ENCODE measurements around the gene MRPL11. TPM values are rescaled to one million over a fixed set of nuclear protein-coding genes. Genes with fewer than 3 reads are reported as not detected.

The MRPL11 gene
- total and polyA plus RNA-seq, 8 donors = 15.7 to 30.2 (median 22.3) TPM

DNA sequence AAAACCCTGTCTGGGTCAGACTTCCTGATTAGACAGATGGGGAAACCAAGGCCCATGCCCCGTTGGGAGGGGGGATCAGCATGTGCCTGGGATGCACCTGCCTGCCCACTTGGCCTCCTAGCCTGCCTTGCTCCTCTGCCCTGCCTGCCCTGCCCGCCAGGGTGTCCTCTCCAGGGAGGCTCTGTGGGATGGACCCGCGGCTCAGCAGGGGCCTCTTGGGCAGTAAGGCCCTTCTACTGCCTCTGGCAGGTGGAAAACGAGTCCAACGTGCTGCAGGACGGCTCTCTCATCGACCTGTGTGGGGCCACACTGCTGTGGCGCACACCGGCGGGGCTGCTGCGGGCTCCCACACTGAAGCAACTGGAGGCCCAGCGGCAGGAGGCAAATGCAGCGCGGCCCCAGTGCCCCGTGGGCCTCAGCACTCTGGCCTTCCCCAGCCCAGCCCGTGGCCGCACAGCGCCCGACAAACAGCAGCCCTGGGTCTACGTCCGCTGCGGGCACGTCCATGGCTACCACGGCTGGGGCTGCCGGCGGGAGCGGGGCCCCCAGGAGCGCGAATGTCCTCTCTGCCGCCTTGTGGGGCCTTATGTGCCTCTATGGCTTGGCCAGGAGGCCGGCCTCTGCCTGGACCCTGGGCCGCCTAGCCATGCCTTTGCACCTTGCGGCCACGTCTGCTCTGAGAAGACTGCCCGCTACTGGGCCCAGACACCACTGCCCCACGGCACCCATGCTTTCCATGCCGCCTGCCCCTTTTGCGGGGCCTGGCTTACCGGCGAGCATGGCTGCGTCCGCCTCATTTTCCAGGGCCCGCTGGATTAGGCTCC, 36.9 kb upstream of the MRPL11 start:
- no peak overlapping the region for H3K4me3 ChIP-seq
- H3K27ac ChIP-seq = no peak overlapping the region
- DNase-seq (no peak), FAIRE-seq (no peak), ATAC-seq (no peak)
- no peaks in the 10 kb centered on the region for H3K9me3 ChIP-seq
- WGBS, 2 donors = 94 to 95% methylated on average over 44 of the region's 44 CpGs
- intact Hi-C loops (cut with DNase I) = no loop called here
- H3K27me3 ChIP-seq = no peaks in the 10 kb centered on the region
- TF ChIP-seq CTCF (IDR thresholded peaks at IDR 0.05) = no peak
- no peaks in the 10 kb centered on the region for H3K36me3 ChIP-seq
- H3K4me1 ChIP-seq = peaks cover 0 to 6% (median 0%) of the 10 kb centered on the region in 3 donors

DNA sequence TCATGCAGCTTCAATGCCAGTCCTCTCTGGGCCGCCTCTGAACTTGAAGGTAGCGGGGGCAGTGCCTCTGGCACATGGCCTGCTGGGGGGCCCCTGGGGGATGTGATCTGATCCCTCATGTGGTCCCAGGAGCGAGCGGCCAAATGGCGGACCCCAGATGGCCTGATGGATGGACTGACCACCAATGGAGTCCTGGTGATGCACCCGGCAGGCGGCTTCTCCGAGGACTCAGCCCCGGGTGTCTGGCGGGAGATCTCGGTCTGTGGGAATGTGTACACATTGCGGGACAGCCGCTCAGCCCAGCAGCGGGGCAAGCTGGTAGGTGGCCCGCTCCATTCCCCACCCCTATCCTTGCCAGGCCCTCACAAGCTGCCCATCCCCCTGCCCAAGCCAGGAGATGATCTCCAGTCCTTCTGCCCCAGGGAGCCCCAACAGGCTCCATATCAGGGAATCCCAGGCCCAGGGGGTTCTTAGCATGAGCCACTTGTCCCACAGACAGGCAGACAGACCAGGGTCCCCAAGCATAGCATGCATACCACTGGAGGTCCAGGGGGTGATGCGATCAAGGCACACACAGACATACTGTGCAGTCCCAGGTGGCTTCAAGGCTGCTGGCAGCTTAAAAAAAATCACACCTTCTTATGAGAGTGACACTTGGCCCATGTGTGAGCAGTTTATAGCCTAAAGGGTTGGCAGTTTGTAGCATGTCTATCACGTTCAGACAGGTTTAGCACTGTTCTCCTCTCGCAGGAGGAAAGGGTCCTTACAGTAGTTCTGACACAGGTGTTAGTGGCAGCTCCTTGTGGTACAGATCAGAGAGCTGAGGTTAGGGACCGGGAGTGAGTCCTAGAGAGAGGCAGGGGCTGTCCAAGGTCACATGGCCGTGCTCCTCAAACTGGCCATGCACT, 35.2 kb upstream of the MRPL11 start:
- WGBS, 2 donors = 85 to 87% methylated on average over 20 of the region's 20 CpGs
- H3K36me3 ChIP-seq = no peaks in the 10 kb centered on the region
- H3K27ac ChIP-seq = no peak overlapping the region
- no peak for ATAC-seq
- peaks cover 0 to 3% (median 0%) of the 10 kb centered on the region in 3 donors for H3K4me1 ChIP-seq
- no peak for FAIRE-seq
- no peak for TF ChIP-seq CTCF (IDR thresholded peaks at IDR 0.05)
- H3K9me3 ChIP-seq = no peaks in the 10 kb centered on the region
- no peaks in the 10 kb centered on the region for H3K27me3 ChIP-seq
- intact Hi-C loops (cut with DNase I) = no loop called here
- no peak overlapping the region for H3K4me3 ChIP-seq
- DNase-seq = no peak

- TF ChIP-seq CTCF (IDR thresholded peaks at IDR 0.05) = no peak
- 92 to 93% methylated on average over 11 of the region's 11 CpGs for WGBS, 2 donors
- ATAC-seq (no peak), DNase-seq (no peak), FAIRE-seq (no peak)
- Histone ChIP-seq H3K27ac (no peak overlapping the region), H3K27me3 (no peaks in the 10 kb centered on the region), H3K36me3 (no peaks in the 10 kb centered on the region), H3K4me3 (no peak overlapping the region), H3K9me3 (no peaks in the 10 kb centered on the region), H3K4me1 (no peaks in the 10 kb centered on the region)
- intact Hi-C loops (cut with DNase I) = no loop called here
Measured at GRCh38 chr11:66473167-66473566, 34.5 kb upstream of the MRPL11 start.

GRCh38 chr11:66472054-66472453, 33.4 kb upstream of the MRPL11 start:
- no peaks in the 10 kb centered on the region for H3K27me3 ChIP-seq
- WGBS, 2 donors = 92% methylated on average over 9 of the region's 9 CpGs
- H3K27ac ChIP-seq = no peak overlapping the region
- TF ChIP-seq CTCF (IDR thresholded peaks at IDR 0.05) = no peak
- DNase-seq = no peak
- intact Hi-C loops (cut with DNase I) = no loop called here
- no peaks in the 10 kb centered on the region for H3K36me3 ChIP-seq
- FAIRE-seq = no peak
- no peak overlapping the region for H3K4me3 ChIP-seq
- ATAC-seq = no peak
- peaks cover 0 to 5% (median 0%) of the 10 kb centered on the region in 3 donors for H3K4me1 ChIP-seq
- no peaks in the 10 kb centered on the region for H3K9me3 ChIP-seq
